ENCODE data around the gene RILPL1.
"Not testable (repeated sequence)": the region's sequence is repeated elsewhere in the genome, so short reads cannot be mapped to it uniquely, and the experiment has no call there.

The RILPL1 gene

DNA sequence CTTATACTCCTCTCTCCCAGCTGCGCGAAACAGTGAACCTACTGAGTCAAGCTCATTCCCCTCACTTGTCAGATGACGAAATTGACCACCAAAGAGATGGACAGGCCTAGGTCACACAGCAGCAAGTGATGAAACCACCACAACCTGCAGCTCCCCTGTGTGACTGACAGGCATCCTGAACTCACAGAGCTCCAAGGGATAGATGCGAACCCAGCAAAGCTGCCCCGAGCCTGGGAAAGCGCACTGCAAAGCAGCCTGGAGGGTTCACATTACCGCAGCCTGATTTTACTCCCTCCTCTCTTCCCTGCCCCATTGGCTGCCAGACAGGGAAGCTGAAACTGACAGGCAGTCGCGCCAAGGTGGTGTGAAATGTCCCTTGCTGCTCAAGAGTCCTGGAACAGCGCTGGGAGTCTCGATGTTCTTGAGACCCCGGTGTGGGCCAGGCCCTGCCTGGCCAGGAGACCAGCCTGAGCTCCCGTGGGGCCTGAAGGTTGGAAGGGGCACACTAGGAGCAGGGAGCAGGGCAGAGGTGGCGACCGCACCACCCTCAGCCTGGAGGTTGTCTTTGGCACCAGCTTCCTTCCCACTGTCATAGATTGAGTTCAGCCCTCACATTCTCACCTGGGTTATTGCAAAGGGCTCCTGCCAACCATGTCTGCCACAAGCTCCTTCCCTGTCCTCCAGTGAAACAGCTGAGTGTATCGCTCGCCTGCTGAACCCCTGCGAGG lies 39.2 kb downstream of the RILPL1 start:
- no peak for DNase-seq (ENCODE audit: low read depth in 2 of 2)

DNA sequence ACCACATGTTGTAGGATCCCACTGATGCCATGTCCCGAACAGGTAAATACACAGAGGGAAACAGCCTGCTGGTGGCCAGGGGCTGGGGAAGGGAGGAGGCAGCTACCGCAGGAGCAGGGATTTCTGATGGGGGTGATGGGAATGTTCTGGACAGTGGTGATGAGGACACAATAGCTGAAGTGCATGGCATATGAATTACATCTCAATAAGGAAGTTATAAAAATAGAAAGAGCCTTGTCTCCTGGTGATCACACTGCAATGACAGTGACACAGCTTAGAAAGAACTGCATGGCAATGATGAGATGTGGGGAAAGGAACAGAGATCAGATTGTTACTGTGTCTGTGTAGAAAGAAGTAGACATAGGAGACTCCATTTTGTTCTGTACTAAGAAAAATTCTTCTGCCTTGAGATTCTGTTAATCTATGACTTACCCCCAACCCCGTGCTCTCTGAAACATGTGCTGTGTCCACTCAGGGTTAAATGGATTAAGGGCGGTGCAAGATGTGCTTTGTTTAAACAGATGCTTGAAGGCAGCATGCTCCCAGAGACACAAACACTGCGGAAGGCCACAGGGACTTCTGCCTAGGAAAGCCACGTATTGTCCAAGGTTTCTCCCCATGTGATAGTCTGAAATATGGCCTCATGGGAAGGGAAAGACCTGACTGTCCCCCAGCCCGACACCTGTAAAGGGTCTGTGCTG lies 41.0 kb downstream of the RILPL1 start:
- DNase-seq (ENCODE audit: low read depth in 2 of 2), result not testable (repeated sequence)

DNA sequence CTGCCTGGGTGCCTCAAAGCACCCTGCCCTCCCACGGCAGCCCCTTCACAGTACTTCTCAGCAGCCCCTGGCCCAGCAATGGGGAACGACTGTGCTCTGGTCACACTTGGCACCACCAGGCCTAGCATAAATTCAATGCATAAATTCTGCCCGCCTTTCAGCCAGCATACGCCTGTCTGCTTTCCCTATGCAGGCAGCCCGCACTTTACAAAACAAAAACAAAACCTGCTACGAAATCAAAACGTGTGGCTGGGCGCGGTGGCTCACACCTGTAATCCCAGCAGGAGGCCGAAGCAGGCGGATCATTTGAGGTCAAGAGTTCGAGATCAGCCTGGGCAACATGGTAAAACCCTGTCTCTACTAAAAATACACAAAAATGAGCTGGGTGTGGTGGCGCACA lies 42.0 kb downstream of the RILPL1 start:
- no peak for DNase-seq (ENCODE audit: low read depth in 2 of 2)

DNA sequence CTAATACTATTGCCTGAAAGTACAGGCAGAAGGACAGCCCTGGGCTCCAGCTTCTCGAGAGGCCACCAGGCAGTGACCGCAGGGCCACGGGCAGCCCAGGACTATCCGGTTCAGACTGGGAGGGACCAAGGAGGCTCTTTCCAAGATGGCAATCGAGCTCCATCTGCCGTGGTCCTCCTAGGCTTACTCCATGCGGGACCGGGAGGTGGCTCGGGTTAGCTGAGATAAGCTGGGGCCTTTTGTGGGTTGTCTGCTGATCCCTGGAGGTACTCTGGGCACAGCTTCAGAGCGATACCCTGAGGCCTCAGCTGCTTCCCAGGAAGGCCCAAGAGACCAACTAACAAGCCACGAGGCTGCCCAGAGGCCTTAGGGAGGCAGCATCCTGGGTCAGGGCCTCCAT lies 42.5 kb downstream of the RILPL1 start:
- no peak for DNase-seq (ENCODE audit: low read depth in 2 of 2)

DNA sequence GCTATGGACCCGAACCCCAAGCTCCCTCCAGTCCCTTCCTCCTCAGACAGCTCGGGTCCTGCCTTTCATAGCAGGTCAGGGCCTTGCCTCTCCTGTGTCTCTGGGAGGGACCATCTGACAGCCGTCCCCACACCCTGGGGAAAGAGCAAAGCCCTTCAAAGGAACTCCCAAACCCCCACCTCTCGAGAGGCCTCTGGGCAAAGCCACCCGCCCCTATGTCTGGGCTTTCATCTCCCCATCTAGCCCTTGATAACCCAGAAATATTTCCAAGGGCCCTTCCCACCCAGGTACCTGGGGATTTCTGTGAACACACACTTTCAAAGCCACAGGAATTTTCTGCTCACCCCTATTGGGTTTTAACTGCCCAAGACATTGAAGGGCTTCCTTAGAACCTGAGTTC lies 43.4 kb downstream of the RILPL1 start:
- DNase-seq (ENCODE audit: low read depth in 2 of 2), result no peak

DNA sequence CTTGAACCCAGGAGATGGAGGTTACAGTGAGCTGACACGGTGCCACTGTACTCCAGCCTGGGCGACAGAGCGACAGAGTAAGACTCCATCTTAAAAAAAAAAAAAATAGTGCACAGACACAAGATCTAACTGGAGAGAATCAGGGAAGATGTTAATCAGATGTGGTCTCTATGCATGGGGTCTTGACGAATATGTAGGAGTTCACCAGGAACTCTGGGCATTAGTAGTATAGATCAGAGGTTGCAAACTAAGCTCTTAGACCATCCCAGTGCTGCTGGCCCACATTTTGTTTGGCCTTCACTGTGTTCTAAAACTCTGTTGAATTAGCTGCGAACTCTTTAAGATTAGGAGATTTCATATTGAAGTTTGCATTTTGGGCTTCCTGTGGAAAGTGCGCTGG lies 43.9 kb downstream of the RILPL1 start:
- no peak for DNase-seq (ENCODE audit: low read depth in 2 of 2)

DNA sequence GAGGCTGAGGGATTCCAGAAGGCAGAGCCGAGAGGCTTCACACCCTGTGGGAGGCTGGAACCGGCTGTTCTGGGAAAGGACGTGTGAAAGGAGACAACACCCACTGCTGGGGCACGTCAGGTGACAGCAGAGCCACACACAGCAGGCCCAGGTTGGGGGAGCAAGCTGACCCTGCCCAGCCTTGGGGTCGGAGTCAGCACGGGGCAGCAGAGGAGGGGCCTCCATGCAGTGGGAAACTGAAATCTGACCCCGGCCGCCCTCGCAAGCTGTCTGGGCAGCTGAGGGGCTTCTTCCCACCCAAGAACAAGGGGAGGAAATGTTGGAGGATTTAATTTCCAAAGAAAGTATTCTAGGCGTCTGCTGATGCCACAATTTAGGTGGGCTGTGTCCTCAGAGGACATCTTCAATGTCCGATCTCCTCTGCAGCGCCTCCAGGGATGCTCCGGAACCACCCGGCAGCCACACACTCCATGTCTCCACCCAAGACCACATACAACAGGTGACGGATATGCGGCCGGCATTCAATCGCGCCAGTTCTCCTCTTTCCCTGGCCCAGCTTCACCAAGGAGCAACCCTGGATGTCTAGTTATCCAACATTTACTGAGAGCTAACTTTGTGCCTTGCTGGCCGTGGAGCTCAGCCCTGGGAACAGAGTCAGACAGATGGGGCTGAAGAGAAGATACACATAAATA lies 44.8 kb downstream of the RILPL1 start:
- no peak for DNase-seq (ENCODE audit: low read depth in 2 of 2)

DNA sequence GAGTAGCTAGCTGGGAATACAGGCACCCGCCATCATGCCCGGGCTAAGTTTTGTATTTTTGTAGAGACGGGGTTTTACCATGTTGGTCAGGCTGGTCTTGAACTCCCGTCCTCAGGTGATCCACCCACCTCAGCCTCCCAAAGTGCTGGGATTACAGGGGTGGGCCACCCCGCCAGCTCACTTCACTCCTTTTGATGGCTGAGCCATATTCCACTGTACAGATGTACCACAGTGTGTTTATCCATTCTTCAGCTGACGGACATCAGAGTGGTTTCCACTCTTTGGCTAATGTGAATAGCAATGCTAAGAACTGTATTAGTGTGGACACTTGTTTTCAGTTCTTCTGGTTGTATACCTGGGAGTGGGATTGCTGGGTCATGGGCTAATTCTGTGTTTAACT lies 46.1 kb downstream of the RILPL1 start:
- DNase-seq (ENCODE audit: low read depth in 2 of 2), result no peak

DNA sequence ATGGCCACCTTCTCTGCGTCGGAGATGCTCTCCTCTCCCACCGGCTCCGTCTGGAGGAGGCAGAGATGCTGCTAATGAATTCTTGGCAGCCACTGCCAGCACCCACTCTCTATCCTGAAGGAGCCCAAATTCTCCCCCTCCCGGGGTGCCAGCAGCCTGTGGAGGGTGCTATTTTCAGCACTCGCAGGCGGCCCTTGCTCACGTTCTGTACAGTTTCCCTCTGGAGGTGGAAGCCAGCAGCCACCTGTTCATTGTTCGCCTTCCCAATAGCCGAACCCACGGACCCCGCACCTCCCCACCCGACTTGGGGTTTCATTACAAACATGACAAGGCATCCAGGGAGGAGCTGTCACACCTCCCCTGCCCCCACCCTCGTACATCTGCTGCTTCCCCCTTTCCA lies 47.8 kb downstream of the RILPL1 start:
- DNase-seq (ENCODE audit: low read depth in 2 of 2), result no peak

DNA sequence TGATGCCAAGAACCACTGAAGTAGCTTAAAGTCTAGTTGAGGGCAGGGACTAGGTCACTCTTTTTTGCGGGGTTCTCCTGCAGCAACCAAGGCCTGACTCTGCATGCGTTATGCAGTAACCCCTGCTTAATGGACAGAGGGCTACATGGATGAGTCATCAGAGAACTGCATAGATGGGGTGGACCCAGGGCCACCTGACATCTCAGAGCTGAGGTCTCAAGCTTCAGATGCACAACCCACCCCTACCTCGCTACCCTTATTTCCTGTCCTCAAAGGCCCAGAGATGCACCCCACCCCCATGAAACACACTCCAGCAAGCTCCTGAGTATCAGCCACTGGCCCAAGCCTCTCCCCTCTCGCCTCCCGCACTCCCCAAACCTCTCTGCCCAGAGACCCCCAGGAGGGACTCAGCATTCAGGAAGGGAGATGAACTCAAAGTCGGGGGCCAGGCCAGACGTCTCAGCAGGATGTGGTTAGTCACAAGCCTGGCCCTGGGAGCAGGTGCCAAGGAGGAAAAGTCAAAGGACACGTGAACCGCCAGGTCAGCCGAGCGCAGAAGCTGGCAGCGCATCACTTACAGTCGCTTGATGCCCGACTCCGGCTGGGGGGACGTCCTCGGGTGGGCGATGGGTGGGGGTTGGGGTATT lies 49.8 kb downstream of the RILPL1 start:
- no peak for DNase-seq (ENCODE audit: low read depth in 2 of 2)

DNA sequence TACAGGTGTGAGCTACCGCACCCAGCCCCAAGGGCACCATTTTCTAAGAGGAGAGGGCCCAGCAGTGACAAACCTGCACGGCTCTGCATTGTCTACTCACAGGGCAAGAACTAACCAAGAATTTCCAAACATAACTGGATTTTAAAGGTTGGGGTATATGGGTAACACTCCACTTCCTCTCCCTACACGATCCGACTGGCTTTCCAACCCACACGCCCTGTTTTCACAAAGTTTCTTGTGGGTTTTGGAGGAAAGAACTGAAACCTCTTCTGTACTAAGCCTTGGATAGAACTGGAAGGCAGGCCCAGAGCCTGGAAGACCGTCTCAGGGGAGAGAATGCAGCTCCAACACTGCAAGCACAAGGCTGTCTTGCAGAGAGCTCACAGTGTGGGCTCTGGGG lies 50.6 kb downstream of the RILPL1 start:
- DNase-seq (ENCODE audit: low read depth in 2 of 2), result no peak

DNA sequence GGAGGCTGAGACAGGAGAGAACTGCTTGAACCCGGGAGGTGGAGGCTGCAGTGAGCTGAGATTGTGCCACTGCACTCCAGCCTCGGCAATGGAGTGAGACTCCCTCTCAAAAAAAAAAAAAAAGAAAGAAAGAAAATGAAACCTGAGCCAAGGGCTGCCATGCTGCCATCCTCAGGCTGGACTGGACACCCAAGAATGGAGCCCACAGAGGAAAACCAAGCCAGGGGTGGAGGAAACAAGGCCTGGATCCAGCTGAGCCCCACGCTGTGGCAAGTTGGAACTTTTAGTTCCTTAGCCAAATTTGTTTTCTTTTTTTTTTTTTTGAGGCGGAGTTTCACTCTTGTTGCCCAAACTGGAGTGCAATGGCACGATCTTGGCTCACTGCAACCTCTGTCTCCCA lies 52.3 kb downstream of the RILPL1 start:
- DNase-seq (ENCODE audit: low read depth in 2 of 2), result not testable (repeated sequence)

DNA sequence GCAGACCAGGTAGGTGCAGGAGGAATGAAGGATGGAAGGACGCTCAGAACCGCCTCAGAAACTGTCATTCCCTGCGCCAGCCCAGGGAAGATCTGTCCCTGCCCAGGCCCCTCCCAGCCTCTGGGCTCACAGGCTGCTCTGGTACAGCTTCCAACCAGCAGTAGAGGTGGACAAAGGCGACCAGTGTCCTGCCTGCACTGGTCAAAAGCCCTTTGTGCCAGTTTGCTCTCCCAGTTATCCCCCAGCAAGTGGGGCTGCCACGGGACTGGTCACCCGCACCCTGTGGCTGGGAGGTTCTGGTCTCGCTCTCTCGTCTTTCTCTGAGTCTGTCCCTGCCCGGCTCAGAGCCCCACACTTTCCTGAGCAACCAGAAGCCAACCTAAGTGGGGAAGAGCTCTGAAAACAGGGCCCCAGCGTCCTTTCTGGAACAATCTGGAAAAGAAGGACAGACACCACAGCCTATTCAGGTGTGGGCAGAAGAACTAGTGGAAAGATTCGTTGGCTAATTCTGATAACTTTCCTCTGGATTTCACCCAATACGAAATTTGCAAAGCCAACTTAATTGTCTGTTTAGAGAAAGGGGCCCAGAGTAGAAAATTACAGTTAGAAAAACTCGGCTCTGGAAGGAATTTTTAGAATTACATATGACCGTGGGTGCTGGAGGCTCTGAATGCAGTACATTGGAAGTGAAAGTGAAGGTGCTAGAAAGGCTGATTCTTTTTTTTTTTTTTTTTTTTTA lies 53.9 kb downstream of the RILPL1 start:
- no peak for DNase-seq (ENCODE audit: low read depth in 2 of 2)

DNA sequence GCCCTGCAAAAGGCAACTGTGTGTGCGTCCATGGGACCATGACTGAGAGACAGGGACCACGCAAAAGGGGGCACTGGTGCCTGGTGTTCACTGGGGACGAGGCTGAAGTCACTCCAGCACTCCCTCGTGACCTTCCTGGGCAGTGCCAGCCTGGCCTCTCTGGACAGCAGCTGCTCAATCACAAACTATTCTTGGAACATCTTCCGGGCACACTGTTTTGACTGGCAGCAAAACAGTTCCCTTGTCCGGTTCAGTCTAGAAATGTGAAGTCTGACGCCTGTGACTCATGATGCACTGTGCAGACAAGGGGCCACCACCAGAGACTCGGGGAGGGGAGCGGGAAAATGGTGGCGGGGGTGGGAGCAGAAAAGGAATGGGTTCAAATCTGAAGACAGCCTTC lies 54.8 kb downstream of the RILPL1 start:
- DNase-seq (ENCODE audit: low read depth in 2 of 2), result no peak

DNA sequence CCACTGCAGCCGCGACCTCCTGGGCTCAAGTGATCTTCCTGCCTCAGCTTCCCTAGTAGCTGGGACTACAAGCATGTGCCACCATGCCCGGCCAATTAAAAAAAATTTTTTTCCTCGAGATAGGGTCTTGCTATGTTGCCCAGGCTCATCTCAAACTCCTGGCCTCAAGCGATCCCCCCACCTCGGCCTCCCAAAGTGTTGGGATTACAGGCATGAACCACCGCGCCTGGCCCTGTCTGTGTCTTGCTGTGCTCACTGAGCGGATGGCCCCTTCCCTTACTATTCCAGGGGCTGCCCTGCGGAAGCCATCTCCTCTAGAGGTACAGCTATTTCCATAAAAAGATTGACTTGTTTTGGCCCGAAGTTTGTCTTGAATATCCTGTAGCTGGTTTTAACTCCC lies 55.5 kb downstream of the RILPL1 start:
- no peak for DNase-seq (ENCODE audit: low read depth in 2 of 2)

DNA sequence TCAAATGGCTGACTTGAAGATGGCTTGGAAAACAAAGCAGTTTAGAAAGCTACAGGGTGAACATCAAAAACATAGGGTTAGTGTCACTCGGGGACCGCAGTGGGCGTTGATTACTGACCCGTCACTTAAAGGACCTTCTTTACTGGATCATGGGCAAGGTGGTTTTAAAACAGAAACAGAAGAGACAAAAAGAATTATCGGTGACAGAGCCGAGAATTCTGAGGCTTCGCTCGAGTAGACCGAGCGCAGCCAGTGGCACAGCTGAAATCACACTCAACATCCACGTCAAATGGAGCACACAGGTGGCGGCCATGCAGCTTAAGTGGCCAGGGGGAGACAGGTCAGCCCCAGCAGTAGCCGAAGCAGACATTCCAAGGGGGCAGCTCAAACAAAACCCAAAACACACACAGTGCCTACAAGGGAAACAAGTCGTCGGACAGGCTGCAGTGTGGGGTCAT lies 58.2 kb downstream of the RILPL1 start:
- DNase-seq (ENCODE audit: low read depth in 2 of 2), result no peak

DNA sequence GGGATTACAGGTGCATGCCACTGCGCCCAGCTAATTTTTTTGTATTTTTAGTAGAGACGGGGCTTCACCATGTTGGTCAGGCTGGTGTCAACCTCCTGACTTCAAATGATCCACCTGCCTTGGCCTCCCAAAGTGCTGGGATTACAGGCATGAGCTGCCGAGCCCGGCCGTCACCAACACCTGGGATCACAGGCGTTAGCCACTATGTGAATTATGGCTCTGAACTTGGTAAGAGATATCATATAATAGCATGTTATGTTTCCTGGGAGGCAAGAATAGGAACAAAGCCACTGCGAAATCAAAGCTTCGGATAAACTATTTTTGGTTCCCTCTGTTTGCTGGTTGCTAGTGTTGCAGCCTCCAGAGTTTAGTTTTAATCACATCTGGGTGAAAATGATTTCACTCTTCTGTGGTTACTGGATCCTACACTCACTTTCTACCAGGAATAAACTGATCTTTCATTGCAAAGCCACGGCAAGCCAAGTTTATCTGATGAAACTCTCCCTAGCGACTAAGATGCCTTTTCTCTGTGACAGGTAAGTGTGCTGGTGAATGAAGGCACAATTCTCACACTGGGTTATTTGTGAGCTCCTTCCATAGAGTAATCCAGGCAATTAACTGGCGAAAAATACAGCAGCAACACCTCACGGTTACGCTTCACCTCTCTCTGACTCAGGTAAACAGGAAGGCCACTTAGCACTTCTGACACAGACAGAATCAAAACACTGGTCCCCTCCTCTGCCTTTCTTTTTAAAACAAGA lies 58.9 kb downstream of the RILPL1 start:
- DNase-seq (ENCODE audit: low read depth in 2 of 2), result no peak

DNA sequence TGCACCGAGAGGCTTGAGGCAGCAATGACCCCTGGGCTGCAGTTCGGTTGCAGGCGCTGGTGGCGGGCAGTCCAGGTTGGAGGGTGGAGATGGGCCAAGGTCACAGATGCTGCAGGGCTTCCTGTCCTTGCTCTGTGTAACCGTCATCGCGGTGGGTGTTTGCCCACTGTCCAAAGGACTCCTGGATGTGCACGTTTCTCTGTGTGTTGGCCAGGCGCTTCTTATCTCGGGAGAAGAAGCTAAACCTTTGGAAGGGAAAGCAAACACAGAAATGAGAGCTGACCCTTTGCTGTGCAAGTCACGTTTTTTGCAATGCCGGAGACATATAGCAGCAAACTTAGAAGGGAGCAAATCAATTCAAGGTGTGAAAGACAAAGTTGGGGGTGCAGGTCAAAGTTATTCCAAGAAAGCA lies 61.1 kb downstream of the RILPL1 start:
- DNase-seq (ENCODE audit: low read depth in 2 of 2), result no peak

DNA sequence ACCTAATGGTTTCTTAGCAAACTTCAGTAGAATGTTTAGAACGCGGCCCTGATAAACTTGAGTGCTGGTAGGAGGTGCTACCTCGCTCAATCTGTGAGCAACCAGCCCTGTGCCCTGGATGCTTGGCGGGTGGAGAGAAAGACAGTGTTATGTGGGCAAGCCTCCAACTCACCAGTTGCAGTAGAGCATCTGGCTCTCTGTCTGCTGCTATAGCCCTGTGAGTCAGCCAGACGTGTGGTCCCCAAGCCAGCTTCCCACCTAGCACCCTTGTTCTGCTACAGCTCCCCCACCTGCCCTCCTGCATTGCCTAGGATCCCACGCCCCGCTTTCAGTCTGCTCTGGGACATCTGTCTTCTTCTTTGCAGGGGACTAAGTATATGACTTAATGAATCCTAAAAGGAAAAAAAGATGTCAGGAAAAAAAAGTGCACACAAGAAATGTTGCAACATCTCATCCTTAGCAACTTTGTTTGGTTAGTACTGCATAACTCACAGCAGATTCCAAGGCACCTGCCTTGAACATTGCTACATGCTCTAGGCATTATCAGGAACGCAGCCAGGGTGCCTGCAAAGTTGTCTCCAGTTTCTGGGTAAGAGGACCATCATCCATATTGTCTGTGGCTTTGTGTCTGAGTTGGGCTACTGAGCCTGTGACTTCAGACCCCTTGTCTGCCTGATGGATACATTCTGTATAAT lies 62.0 kb downstream of the RILPL1 start:
- DNase-seq (ENCODE audit: low read depth in 2 of 2), result no peak

DNA sequence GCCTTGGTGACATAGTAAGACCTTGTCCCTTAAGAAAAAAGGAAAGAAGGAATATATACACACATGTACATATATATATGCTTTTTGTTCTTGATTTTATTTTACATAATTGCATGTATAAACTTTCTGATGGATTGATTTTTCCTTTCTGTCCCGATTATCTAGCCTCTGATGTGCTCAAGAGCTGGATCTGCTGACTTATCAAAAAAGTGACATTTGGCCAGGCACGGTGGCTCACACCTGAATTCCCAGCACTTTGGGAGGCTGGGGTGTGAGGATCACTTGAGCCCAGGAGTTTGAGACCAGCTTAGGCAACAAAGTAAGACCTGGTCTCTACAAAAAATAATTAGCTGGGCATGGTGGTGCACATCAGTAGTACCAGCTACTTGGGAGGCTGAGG lies 63.5 kb downstream of the RILPL1 start:
- DNase-seq (ENCODE audit: low read depth in 2 of 2), result no peak
